HepG2 (cell line): ENCODE measurements around the gene TLE1.
A peak's percentile ranks its signal among the peaks of the same experiment; 100 is the strongest.

Experiments
- BCL3 ChIP-seq: sonication (generic); formaldehyde crosslinking; IDR thresholded peaks from 2 replicates; pipeline ENCODE4 v1.5.1; 2020; ENCODE audit warnings: mild to moderate bottlenecking, missing genetic modification reagents, moderate library complexity
- BRD4 ChIP-seq: sonication (generic); formaldehyde crosslinking; IDR thresholded peaks from 2 replicates; pipeline ENCODE4 v1.4.0; 2020; ENCODE audit warnings: missing genetic modification reagents
- E2F5 ChIP-seq: sonication (generic); formaldehyde crosslinking; conservative IDR thresholded peaks from 2 replicates; pipeline ENCODE4 v1.4.0; 2020; ENCODE audit warnings: missing genetic modification reagents
- EZH2 ChIP-seq: conservative IDR thresholded peaks from 2 replicates; pipeline ENCODE4 v1.6.1; 2012; ENCODE audit warnings: mild to moderate bottlenecking, low read depth, low read length, moderate library complexity
- FOXC1 ChIP-seq: sonication (generic); formaldehyde crosslinking; IDR thresholded peaks from 2 replicates; pipeline ENCODE4 v1.8.0; 2022; ENCODE audit warnings: mild to moderate bottlenecking, missing genetic modification reagents, borderline replicate concordance
- HOXA7 ChIP-seq: sonication (generic); formaldehyde crosslinking; IDR thresholded peaks from 2 replicates; pipeline ENCODE4 v1.8.1; 2022; ENCODE audit warnings: mild to moderate bottlenecking, missing genetic modification reagents, moderate library complexity
- MAX ChIP-seq: IDR thresholded peaks from 2 replicates; pipeline ENCODE4 v1.6.1; 2012; ENCODE audit warnings: inconsistent platforms
- TEF ChIP-seq: sonication (generic); formaldehyde crosslinking; IDR thresholded peaks from 2 replicates; pipeline ENCODE4 v1.5.0; 2020; ENCODE audit warnings: missing genetic modification reagents
- THAP7 ChIP-seq: sonication (generic); formaldehyde crosslinking; IDR thresholded peaks from 2 replicates; pipeline ENCODE4 v1.8.1; 2023; ENCODE audit warnings: mild to moderate bottlenecking, missing genetic modification reagents
- ZNF292 ChIP-seq: sonication (generic); formaldehyde crosslinking; IDR thresholded peaks from 2 replicates; pipeline ENCODE4 v1.8.1; 2022; ENCODE audit warnings: mild to moderate bottlenecking, low read depth, missing genetic modification reagents, borderline replicate concordance
- ZNF343 ChIP-seq: sonication (generic); formaldehyde crosslinking; IDR thresholded peaks from 2 replicates; pipeline ENCODE4 v1.4.0; 2020; ENCODE audit warnings: mild to moderate bottlenecking, missing genetic modification reagents

GRCh38 chr9:81584099-81584498, 105.2 kb downstream of the TLE1 start:
- TF ChIP-seq EZH2: no peak
- TF ChIP-seq THAP7: no peak
- no peak for TF ChIP-seq BCL3 (CRISPR knock-in tag)
- TF ChIP-seq TEF (CRISPR knock-in tag): no peak
- no peak for TF ChIP-seq E2F5 (CRISPR knock-in tag)
- TF ChIP-seq ZNF343 (CRISPR knock-in tag): no peak
- no peak for TF ChIP-seq HOXA7 (CRISPR knock-in tag)
- no peak for TF ChIP-seq FOXC1 (CRISPR knock-in tag)
- no peak for TF ChIP-seq BRD4
- peak; percentile 52; the same call in 1 of the 2 replicates for TF ChIP-seq MAX
- TF ChIP-seq ZNF292 (CRISPR knock-in tag): no peak
